Measurements from ENCODE around the gene SOBP. TPM values are rescaled to one million over a fixed set of nuclear protein-coding genes. Genes with fewer than 3 reads are reported as not detected.
A peak's percentile ranks its signal among the peaks of the same experiment; 100 is the strongest.

SOBP gene
- total and polyA plus RNA-seq, 7 donors: 5.7 to 27.6 (median 19.5) TPM

DNA sequence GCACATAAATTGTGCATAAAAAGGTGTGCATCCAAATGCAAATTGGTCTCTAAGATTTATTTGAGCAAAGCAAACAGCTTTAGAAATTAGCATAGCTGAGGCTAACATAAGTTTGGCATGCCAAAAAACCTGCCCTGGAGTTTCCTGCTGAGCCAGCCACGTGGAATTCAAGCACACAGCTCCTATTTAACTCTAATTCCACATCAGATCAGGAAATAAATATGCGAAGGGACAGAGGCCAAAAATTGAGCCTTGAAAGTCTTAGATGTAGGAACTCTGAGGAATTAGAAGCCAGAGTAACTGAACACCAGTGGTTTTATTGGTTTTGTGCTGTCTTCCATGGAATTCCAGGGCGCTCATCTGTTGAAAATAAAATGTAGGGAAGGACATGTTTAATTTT lies 19.6 kb downstream of the SOBP start:
- H3K4me1 ChIP-seq: peaks cover 17% of the 10 kb centered on the region
- DNase-seq: no peak
- H3K4me3 ChIP-seq: no peak overlapping the region
- no peak for ATAC-seq
- intact Hi-C loops (cut with DNase I): no loop called here
- H3K9me3 ChIP-seq: no peaks in the 10 kb centered on the region
- no peaks in the 10 kb centered on the region for H3K27me3 ChIP-seq (ENCODE audit: insufficient read depth in 3 of 3, low read length in 2 of 3)
- no peak for TF ChIP-seq CTCF (IDR thresholded peaks at IDR 0.05)
- no peak overlapping the region for H3K27ac ChIP-seq
- H3K36me3 ChIP-seq (ENCODE audit: insufficient read depth in 1 of 2, low read depth in 1 of 2): peaks cover 2 to 41% of the 10 kb centered on the region in 2 donors
- WGBS, 3 donors: 28 to 69% (median 28%) methylated on average over 3 of the region's 3 CpGs

GRCh38 chr6:107510108-107510507 lies 20.2 kb downstream of the SOBP start:
- Histone ChIP-seq H3K27me3 (ENCODE audit: insufficient read depth in 3 of 3, low read length in 2 of 3) (no peaks in the 10 kb centered on the region), H3K4me3 (no peak overlapping the region), H3K36me3 (ENCODE audit: insufficient read depth in 1 of 2, low read depth in 1 of 2) (peaks cover 2 to 36% of the 10 kb centered on the region in 2 donors), H3K27ac (peak overlapping the region; percentile 10), H3K9me3 (no peaks in the 10 kb centered on the region), H3K4me1 (peaks cover 17% of the 10 kb centered on the region)
- whole genome bisulfite sequencing, 3 donors: 42 to 79% (median 66%) methylated on average over 2 of the region's 2 CpGs
- no peak for TF ChIP-seq CTCF (IDR thresholded peaks at IDR 0.05)
- ATAC-seq (peak in 1 of 4 donors; percentile 15), DNase-seq (no peak)
- intact Hi-C loops (cut with DNase I): no loop called here

DNA sequence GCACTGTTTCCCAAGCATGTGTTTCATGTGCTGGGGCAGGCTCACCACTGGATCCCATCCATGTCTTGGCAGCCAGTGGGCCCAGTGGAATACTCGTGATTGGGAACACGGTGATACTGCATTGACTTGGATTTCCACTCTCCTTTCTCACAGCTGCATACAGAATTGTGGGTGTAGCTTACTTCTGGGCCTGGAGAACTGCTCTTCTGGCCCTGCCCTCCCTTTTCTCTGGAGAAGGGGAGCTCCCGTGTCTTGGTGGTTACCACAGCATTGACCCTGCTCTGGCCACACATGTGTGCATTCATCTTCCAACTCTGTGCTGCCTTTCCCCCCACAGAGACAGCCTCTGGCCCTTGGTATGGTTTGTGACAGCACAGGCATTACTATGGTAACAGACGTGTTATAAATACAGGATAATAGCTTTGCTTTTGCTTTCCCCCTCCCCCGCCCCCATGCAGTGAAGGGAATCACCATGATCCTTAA lies 21.6 kb downstream of the SOBP start:
- peaks cover 2 to 25% of the 10 kb centered on the region in 2 donors for H3K36me3 ChIP-seq (ENCODE audit: insufficient read depth in 1 of 2, low read depth in 1 of 2)
- peak overlapping the region; percentile 25 for H3K27ac ChIP-seq
- no peaks in the 10 kb centered on the region for H3K27me3 ChIP-seq (ENCODE audit: insufficient read depth in 3 of 3, low read length in 2 of 3)
- peaks cover 17% of the 10 kb centered on the region for H3K4me1 ChIP-seq
- 17 to 31% (median 31%) methylated on average over 5 of the region's 5 CpGs for WGBS, 3 donors
- DNase-seq (peak; percentile 78 to 89), ATAC-seq (peak; percentile 65 to 90 (median 78))
- H3K9me3 ChIP-seq: no peaks in the 10 kb centered on the region
- intact Hi-C loops (cut with DNase I): no loop called here
- no peak for TF ChIP-seq CTCF (IDR thresholded peaks at IDR 0.05)
- no peak overlapping the region for H3K4me3 ChIP-seq

- Histone ChIP-seq H3K9me3 (no peaks in the 10 kb centered on the region), H3K27ac (no peak overlapping the region), H3K27me3 (ENCODE audit: insufficient read depth in 3 of 3, low read length in 2 of 3) (no peaks in the 10 kb centered on the region), H3K4me1 (peaks cover 17% of the 10 kb centered on the region), H3K4me3 (no peak overlapping the region), H3K36me3 (ENCODE audit: insufficient read depth in 1 of 2, low read depth in 1 of 2) (peaks cover 2 to 19% of the 10 kb centered on the region in 2 donors)
- TF ChIP-seq CTCF (IDR thresholded peaks at IDR 0.05): no peak
- intact Hi-C loops (cut with DNase I): no loop called here
- 75 to 85% (median 77%) methylated on average over 2 of the region's 2 CpGs for WGBS, 3 donors
- no peak for DNase-seq
- no peak for ATAC-seq
Observed at GRCh38 chr6:107513214-107513613, 23.3 kb downstream of the SOBP start.

GRCh38 chr6:107515955-107516354 lies 26.0 kb downstream of the SOBP start:
- H3K27ac ChIP-seq: no peak overlapping the region
- DNase-seq: no peak
- intact Hi-C loops (cut with DNase I): no loop called here
- ATAC-seq: no peak
- TF ChIP-seq CTCF (IDR thresholded peaks at IDR 0.05): no peak
- no peaks in the 10 kb centered on the region for H3K9me3 ChIP-seq
- peaks cover 14% of the 10 kb centered on the region for H3K4me1 ChIP-seq
- WGBS, 3 donors: 97 to 99% (median 98%) methylated on average over 5 of the region's 5 CpGs
- no peaks in the 10 kb centered on the region for H3K27me3 ChIP-seq (ENCODE audit: insufficient read depth in 3 of 3, low read length in 2 of 3)
- no peak overlapping the region for H3K4me3 ChIP-seq
- H3K36me3 ChIP-seq (ENCODE audit: insufficient read depth in 1 of 2, low read depth in 1 of 2): peaks cover 0 to 15% of the 10 kb centered on the region in 2 donors
